Stimulated activated naive CD4-positive, alpha-beta T cell treated with Interleukin-2 at 50 U/mL for 16 hours (primary cell): ENCODE data around the gene INTS6.

Experiments used
- DNase-seq: peaks from one replicate; lab custom pipeline; 2025; lab: John Stamatoyannopoulos, UW

INTS6 gene

DNA sequence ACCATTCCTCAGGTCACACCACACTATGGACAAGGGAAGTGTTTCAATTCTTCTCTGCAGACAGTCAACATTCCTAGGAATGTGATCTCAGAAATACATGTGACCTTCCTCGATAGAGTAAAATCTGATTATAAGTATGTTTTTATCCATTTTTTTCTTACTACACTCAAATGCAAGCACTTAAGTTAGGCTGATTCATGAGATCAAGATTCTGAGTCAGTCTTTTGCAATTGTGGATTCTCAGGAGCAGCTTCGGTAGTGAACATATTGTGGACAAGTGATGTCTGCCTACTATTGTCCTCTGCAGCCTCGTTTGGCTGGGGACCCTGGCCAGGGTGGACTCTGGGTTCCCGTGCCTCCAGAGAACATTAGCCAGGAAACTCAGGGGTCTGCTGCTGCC, 110.1 kb downstream of the INTS6 start:
- DNase-seq: no peak

DNA sequence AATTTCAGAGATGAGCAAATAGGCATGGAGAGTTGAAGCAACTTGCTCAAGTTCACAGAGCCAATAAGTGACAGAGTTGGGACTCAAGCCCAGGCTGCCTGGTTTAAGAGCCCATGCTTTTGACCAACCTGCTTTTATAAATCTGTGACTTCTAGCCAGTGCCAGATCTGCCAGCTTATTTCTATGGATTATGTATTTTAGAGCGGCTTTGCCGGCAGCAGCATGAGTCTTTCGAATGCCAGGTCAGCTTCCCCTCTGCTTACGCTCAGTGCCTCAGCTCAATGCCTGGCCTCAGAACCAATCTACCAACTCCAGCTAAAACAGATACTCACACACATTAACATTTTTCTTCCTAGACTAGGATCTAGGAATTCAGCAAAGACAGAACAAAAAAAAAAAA, 111.0 kb downstream of the INTS6 start:
- DNase-seq: no peak

DNA sequence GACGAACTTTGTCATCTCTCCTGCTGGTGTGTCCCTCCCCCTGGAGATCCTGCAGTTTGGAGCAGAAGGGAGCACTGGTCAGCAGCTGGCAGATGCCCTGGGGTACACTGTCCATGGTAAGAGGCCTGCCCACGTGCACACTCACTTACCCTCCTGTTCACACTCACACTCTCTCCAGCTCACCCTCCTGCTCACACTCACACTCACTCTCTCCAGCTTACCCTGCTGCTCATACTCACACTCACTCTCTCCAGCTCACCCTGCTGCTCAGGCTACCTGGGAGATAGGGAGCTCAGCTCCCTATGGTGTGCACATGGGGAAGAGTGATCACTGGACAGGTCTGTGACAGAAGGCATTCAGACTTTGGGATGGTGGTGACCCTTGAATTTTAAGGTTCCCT, 111.6 kb downstream of the INTS6 start:
- no peak for DNase-seq

DNA sequence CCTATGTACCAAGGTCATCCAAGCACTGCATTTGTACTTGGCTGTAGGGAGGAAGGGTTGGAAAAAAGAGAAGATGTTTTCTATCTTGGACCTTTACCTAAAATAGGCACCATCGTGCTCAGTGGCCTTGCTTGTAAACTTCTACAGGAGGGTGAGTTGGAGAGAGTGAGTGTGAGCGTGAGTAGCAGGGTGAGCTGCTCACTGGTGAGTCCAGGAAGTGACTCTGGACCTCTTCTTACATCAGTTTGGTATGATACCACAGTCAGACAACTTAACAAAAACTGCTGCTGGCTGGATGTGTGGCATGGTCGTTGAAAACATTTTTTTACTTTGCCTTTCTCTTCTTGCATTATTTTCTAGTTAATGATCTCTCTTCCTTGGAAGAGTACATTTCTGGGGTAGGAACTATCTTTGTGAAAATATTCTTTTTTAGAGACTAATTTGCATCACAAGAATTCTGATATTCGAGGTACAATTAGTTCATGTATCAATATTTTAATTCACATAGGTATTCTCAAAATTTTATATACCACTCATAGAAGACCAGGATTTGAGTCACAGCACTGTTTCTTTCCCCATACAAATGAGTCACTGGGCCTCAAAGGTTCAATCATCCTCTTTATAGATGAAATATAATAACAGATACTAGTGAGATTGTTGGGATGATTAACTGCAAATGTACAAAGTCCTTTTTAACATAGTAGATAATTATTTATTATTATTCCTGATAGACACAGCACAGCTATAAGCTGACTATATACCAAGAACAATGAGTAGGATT, 112.7 kb downstream of the INTS6 start:
- no peak for DNase-seq

DNA sequence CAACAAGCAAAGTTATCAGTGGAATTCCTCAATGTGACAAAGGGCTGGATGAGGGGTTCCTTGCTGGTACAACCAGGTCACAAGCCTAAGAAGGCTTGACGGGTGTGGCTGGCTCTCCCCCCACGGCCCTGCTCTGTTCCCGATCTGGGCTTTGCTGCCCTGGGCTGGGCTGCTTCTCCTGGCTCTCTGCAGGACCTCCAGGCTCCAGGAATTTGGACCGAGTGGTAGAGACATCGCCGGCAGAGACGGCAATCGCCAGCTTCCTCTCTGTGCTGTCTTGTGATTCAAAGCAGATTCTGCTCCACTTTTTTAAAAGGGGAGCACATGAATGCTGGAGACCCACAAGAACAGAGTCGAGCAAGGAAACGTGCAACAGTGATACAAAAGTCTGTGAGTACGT, 113.5 kb downstream of the INTS6 start, which contains the start of gene SERPINE3:
Gene SERPINE3 (plus strand): TSS at position 338 of the 400 bp plus-strand sequence. CDS start 1,401 bp downstream, outside the sequence.
- DNase-seq: no peak

DNA sequence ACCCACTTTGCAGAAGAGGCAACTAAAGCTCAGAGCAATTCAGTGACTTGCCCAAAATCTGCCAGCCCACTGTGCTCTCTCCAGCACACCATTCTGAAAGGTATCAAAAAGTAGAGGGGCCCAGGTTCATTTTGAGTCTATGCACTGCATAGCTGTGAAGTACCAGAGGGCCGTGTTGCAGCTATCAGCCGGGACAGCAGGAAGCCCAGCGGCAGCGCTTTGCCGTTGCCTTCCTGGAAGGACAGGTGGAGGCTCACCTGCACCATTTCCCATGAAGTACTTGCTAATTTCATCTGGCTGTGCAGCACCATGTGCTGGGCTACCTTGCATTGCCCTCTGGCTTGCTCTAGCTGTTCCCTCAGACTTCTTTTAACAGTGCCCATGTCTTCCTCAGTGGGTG, 116.1 kb downstream of the INTS6 start:
- DNase-seq: no peak

DNA sequence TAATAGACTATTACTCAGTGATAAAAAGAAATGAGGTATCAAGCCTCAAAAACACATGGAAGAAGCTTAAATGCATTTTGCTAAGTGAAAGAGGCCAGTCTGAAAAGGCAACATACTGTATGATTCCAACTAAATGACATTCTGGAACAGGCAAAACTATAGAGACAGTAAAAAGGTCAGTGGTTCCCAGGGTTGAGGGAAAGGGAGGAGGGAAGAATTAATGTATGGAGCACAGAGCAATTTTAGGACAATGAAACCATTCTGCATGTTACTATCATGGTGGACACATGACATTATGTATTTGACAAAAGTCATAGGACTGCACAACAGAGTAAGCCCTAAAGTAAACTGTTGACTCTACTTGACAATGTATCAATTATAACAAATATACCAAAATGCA, 119.0 kb downstream of the INTS6 start:
- no peak for DNase-seq

DNA sequence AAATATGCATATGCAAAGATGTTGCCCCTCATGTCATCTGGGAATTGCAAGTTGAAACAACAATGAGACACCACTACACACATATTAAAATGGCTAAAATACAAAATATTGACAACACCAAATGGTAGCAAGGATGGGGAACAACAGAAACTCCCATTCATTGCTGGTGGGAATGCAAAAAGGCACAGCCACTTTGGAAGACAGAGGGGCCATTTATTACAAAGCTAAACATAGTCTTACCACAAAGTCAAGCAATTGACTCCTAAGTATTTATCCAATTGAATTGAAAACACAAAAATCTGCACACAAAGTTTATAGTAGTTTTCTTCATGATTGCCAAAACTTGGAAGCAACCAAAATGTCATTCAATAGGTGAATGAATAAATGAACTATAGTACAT, 119.4 kb downstream of the INTS6 start:
- no peak for DNase-seq

DNA sequence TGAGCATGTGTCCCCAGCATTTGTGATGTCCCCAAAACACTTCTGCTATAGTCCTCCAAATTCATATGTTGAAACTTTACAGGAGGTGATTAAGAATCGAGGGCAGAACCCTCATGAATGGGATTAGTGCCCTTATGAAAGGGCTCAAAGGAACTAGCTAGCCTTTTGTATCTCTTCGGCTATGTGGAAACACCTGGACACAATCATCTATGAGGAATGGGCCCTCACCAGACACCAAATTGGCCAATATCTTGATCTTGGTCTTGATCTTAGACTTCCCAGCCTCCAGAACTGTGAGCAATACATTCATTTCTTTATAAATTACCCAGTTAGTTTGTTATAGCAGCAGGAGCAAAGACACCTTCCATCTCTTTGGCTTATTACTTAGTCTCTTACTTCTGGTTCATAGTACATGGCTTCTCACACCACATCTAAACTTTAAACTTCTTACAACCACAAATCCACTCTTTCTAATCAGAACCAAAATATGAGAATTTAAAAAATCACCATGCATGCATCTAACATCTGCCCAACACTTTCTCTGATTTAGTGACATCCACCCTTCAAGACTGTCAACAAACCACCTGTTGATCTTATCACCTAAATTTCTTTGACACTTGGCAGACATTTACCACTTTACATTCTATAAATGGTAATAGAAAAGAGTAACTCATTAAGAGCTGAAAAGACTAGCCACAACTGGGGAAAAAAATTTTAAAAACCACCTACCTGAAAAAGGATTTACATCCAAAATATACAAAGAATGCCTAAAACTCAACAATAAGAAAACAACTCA, 120.1 kb downstream of the INTS6 start:
- no peak for DNase-seq

DNA sequence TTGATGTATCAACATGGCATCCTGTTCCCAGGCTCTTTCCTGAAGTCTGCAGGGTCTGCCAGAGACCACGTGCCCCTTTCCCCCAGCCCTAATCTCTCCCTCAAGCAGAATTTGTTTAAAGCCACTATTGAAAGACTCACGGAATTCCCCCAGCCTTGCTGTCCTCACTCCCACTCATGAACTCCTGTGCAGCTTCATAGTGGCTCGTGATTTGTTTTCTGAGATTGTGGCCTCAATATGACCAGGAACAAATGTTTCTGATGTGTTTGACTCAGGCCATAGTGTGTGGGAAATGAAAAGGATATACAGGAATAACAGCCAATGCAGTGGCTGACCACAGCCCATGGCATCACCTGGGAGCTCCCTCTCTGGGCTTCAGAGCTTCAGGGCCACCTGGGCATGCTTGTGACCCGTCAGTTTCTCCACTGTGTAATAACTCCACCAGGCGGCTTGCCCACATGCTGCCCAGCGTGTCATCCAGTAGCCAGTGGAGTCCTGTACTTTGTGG, 121.4 kb downstream of the INTS6 start:
- no peak for DNase-seq

DNA sequence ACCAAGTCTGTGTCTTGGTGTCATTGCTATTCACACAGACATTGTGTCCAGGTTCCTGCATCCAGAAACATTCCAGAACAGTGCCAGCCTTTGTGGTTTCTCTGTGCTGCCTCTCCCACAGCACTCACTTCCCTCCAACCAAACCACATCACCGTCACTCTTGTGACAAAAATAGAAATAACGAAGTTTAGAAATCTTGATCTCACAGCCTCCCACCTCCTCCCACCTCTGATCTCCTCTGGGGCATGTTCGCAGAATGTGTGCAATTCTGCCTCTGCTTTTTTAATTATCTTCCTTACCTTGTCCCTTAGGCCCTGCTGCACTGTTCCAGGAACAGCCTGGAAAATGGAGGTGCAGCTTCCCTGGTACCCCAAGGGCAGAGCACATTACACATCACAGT, 122.0 kb downstream of the INTS6 start:
- DNase-seq: no peak

DNA sequence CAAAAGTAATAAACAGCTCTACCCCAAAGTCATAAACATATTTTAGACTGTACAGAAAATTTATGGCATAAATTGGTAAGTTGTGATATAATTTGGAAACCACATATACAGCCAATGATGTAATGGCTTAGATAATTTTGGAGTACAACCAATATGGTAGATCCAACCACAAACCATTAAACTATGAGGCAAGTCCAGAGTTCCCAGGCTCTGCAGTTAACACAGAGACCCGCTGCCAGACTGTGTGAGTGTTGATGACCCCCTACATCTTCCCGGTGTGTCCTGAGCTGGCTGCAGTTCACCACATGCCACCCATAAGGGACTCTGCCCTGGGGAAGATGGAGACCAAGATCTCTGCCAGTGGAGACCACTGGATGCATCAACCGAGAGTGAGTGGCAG, 123.2 kb downstream of the INTS6 start:
- DNase-seq: no peak

DNA sequence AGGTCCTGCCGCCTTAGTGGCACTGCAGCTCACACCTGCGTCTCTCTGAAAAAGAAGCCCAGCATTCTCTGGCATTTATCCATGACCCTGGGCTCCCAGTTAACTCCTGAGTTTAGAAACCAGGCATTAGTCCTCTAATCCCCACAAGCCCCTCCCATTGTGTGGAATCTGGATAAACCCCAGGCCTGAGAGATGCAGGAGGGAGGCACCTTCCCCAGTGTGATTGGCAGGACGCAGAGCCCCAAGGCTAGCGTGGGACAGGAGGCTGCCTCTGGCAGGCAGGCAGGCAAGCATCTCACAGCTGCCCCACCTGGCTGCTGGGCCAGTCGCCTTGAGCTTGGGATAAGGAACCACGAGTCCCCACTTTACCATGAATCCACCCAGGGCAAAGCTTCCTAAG, 124.3 kb downstream of the INTS6 start:
- no peak for DNase-seq

DNA sequence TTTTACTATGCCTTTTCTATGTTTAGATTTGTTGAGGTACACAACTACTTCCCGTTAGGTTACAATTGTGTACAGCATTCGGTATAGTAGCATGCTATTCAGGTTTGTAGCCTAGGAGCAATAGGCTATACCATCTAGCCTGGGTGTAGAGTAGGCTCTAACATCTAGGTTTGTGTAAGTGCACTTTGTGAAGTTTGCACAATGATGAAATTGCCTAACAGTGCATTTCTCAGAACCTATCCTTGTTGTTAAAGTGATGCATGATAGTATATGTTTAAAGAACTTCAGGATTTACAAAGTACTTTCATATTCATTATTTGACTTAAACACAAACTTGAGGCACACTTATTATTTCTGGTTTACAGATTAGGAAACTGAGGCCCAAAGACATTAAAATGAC, 124.9 kb downstream of the INTS6 start:
- DNase-seq: no peak

DNA sequence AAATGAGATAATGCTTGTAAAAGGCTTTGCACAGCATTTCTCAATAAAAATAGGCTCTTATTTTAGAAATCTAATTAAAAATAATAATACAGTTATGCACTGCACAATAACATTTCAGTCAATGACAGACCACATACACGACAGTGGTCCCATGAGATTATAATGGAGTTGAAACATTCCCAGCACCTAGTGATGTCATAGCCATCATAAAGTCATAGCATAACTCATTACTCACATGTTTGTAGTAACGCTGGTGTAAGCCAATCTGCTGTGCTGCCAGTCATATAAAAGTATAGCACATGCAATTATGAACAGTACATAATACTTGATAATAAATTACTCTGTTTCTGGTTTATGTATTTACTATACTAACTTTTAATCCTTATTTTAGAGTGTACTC, 126.1 kb downstream of the INTS6 start:
- DNase-seq: no peak

DNA sequence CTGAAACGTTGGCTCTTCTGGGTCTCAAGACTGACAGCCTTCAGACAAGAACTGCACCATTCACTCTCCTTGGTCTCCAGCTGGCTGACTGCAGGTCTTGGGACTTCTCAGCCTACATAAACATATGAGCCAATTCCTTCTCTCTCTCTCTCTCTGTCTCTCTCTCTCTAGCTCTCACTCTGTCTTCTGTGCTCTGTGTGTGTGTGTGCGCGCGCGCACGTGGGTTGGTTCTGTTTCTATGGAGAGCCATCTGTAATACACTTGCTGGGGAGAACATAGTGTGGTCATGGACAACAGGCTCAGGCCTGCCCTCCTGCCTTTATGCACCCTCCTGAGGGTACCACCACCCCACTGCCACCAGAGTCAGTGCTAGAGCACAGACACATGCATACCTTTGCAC, 127.0 kb downstream of the INTS6 start:
- no peak for DNase-seq

DNA sequence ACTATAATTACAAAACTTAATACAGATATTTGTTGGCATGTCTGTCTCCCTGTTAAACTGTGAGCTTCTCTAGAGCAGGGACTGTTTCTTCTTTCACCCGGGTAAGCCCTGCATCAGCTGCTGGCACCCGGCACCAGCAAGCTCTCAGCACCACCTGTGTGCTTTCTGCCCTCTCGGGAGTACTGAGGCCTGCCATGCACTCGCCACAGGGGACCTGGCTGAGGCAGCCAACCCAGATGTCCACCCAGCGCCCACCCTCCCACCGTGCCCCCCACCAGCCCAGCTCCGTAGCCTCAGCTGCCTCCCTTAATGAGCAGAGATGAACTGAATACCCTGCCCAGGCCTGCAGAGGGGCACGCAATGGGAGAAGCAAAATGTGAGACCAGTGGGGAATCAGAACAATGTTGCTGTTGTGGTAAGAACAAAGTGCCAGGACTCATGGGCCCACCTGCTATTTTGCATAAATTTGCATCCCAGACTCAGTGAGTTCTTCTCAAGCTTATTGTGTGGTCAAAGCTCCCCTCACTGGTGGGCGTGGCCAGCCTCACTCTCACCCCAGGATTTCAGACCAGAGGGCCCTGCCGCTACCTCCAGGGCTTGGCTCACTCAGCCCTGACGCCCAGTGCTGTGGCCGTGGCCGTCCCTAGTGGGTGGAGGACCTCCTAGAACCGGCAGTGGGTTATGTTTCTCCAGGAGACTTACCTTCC, 128.0 kb downstream of the INTS6 start:
- no peak for DNase-seq

DNA sequence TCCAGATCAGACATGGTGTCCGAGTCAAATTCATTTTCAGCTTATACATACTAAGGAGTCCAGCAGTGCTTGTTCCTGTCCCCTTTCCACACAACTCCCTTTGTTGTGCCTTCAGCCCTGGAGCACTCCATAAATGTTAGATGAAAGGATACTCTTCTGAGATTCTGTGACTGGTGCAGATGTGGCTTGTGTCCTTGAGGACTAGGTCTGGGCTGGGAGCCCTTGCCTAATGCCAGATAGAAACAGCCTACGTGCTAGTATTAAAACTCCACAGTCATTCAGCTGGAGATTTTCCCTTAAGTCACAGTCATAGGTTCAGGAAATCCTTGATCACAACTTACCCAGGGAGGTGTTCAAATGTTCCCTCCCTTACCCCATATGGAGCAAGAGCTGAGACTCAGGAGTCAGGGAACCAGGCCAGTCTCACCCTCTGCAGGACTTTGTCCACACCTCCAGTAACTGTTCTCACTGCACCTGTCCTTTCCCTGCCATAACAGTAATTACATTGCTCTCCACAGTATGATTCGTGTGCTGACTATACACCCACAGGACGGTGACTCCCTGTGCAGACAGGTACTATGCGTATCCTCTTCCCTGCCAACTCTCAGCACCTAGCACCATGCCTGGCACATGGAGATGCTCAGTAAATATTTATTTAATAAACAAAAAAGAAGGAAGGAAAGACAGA, 128.9 kb downstream of the INTS6 start:
- DNase-seq: no peak

DNA sequence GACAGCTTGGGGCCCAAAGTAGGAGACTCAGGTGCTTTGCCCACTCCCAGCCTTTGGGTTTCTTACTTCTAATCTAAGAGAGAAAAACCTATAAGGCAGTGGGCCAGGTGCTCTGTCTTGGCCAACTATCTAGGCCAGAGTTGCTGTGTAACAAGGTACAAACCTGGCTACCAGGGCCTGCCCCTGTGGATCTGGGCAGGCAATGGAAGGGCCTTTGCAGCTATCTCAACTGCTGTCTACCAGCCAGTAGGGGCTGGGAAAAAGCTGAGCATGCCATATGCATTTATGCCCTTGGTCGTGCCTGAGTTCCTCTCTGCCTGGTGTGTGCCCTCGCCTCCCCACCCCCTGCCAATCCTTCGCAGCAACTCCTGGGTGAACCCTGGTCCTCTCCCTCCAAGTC, 130.0 kb downstream of the INTS6 start:
- DNase-seq: no peak

DNA sequence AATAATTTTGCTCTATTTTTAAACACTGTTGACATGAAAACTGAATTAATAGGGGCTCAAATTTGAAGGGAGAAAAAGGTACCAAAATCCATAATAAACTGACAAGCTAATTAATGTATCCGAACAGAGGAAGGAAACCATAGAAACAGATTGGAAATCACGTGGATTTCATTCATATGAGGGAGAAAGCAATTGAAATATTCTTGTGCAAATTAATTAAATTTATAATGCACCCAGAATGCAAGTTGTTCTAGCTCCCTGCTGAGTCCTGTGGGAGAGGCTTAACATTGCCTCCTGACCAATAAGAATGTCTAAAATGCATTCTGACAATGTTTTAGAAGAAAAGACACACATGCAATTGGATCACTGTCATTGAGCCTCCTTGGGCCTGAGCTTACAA, 131.0 kb downstream of the INTS6 start:
- no peak for DNase-seq

DNA sequence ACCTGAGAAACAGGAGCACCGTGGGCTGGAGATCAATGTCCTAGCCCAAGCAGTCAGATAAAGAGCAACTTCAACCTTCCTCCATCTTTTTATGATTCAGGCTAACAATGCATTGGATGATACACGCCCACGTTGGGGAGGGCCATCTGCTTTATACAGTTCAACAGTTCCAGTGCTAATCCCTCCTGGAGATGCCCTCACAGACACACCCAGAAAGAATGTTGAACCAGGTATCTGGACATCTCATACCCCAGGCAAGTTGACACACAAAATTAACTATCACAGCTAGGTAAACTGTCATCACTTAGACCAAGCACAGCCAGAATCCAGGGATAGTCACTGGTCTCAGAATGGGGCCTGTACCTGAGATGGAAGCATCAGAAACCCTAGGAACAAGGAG, 134.0 kb downstream of the INTS6 start:
- DNase-seq: no peak

DNA sequence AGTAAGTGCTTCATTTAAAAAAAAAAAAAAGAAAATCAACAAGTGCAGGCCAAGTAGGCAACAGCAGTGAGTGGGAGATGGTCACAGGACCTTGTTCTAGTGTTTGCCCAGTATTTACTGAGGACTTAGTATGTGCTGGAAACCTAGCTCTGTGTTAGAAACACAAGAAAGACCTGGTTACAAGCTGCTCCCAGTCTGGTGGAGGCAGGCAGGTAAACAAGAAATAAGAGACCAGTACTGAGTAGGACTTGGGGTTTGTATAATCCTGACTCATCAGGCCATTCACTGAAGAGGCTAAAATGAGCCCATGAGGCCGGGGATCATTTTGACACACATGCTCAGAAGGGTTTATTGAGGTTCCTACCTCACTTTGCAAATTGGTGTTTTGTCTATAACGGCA, 134.8 kb downstream of the INTS6 start:
- DNase-seq: no peak
